GM23248 (cell line): ENCODE measurements around the gene GTPBP4.

Experiments used
- EZH2 ChIP-seq: fragments of 200-600 bp; sonication (generic); IDR thresholded peaks from 2 replicates; pipeline ENCODE4 v1.6.1; 2018; ENCODE audit warnings: antibody characterized with exemption, mild to moderate bottlenecking; ENCODE audit not compliant: insufficient read depth, poor library complexity, severe bottlenecking
- EZH2phosphoT487 ChIP-seq: fragments of 200-600 bp; sonication (generic); IDR thresholded peaks from 2 replicates; pipeline ENCODE4 v1.6.1; 2018; ENCODE audit warnings: antibody characterized with exemption, moderate library complexity, mild to moderate bottlenecking, low read depth; ENCODE audit not compliant: insufficient read depth

GRCh38 chr10:997266-998022 lies 9.2 kb downstream of the GTPBP4 start:
- TF ChIP-seq EZH2 = no peak
- no peak for TF ChIP-seq EZH2phosphoT487
